HFF-Myc (cell line): ENCODE results near the gene HDDC2.

Experiments
- DNase-seq: peaks from one replicate; pipeline ENCODE4 v3.0.0-alpha.2; 2011; ENCODE audit warnings: low read depth; ENCODE audit errors: extremely low read depth
- H3K4me3 ChIP-seq: replicated peaks from 2 replicates; pipeline ENCODE4 v1.5.1; 2011; ENCODE audit warnings: low read depth, mild to moderate bottlenecking, control low read depth, low read length
- CTCF ChIP-seq: IDR thresholded peaks from 2 replicates; pipeline ENCODE4 v1.5.1; 2012; ENCODE audit warnings: mild to moderate bottlenecking, low read depth, low read length, control low read depth; ENCODE audit errors: missing control alignments

HDDC2 gene

GRCh38 chr6:125254321-125254720 lies 47.4 kb downstream of the HDDC2 start:
- DNase-seq: no peak
- no peak overlapping the region for H3K4me3 ChIP-seq
- no peak for TF ChIP-seq CTCF

- no peak for TF ChIP-seq CTCF
- no peak overlapping the region for H3K4me3 ChIP-seq
- DNase-seq: no peak
Measured at GRCh38 chr6:125253881-125254280, 47.9 kb downstream of the HDDC2 start.

GRCh38 chr6:125252891-125253290 lies 48.9 kb downstream of the HDDC2 start:
- no peak for DNase-seq
- no peak for TF ChIP-seq CTCF
- no peak overlapping the region for H3K4me3 ChIP-seq

GRCh38 chr6:125251516-125252220 lies 50.1 kb downstream of the HDDC2 start:
- DNase-seq: no peak
- no peak for TF ChIP-seq CTCF
- H3K4me3 ChIP-seq: no peak overlapping the region

GRCh38 chr6:125250511-125250910 lies 51.3 kb downstream of the HDDC2 start:
- no peak for TF ChIP-seq CTCF
- no peak for DNase-seq
- no peak overlapping the region for H3K4me3 ChIP-seq

- H3K4me3 ChIP-seq: no peak overlapping the region
- no peak for DNase-seq
- no peak for TF ChIP-seq CTCF
Measured at GRCh38 chr6:125248136-125248535, 53.6 kb downstream of the HDDC2 start.

- no peak for TF ChIP-seq CTCF
- no peak for DNase-seq
- H3K4me3 ChIP-seq: no peak overlapping the region
Measured at GRCh38 chr6:125246566-125246965, 55.2 kb downstream of the HDDC2 start.
